Hepatocyte (in vitro differentiated cells): ENCODE data around the gene MADD. TPM values are rescaled to one million over a fixed set of nuclear protein-coding genes. Genes with fewer than 3 reads are reported as not detected.

ENCODE experiments used
- DNase-seq: peaks from one replicate; pipeline ENCODE4 v3.0.0-alpha.2; 2016; ENCODE audit warnings: low spot score
- H2AFZ ChIP-seq: fragments of 200-600 bp; sonication (generic); 2 replicates; pipeline ENCODE4 v1.6.0; 2016; ENCODE audit warnings: antibody characterized with exemption, mild to moderate bottlenecking
- H3K27ac ChIP-seq: fragments of 200-600 bp; sonication (generic); 2 replicates; pipeline ENCODE4 v1.5.1; 2016; ENCODE audit warnings: mild to moderate bottlenecking
- H3K27me3 ChIP-seq: fragments of 200-600 bp; sonication (generic); 2 replicates; pipeline ENCODE4 v1.6.1; 2016
- H3K36me3 ChIP-seq: fragments of 200-600 bp; sonication (generic); replicated peaks from 2 replicates; pipeline ENCODE4 v1.5.1; 2016; ENCODE audit warnings: low read depth; ENCODE audit not compliant: insufficient read depth
- H3K4me1 ChIP-seq: fragments of 200-600 bp; sonication (generic); 2 replicates; pipeline ENCODE4 v1.5.1; 2016; ENCODE audit warnings: mild to moderate bottlenecking, moderate library complexity; ENCODE audit not compliant: insufficient read depth
- H3K4me2 ChIP-seq: fragments of 200-600 bp; sonication (generic); 2 replicates; pipeline ENCODE4 v1.6.0; 2016
- H3K4me3 ChIP-seq: fragments of 200-600 bp; sonication (generic); 2 replicates; pipeline ENCODE4 v1.5.1; 2016; ENCODE audit warnings: mild to moderate bottlenecking
- H3K79me2 ChIP-seq: fragments of 200-600 bp; sonication (generic); 2 replicates; pipeline ENCODE4 v1.6.0; 2017; ENCODE audit warnings: mild to moderate bottlenecking
- H3K9me2 ChIP-seq: fragments of 200-600 bp; sonication (generic); replicated peaks from 2 replicates; pipeline ENCODE4 v1.6.0; 2017; ENCODE audit warnings: mild to moderate bottlenecking; ENCODE audit not compliant: insufficient read depth
- H3K9me3 ChIP-seq: fragments of 200-600 bp; sonication (generic); 2 replicates; pipeline ENCODE4 v1.5.1; 2016; ENCODE audit warnings: low read depth, mild to moderate bottlenecking
- H4K20me1 ChIP-seq: fragments of 200-600 bp; sonication (generic); 2 replicates; pipeline ENCODE4 v1.6.0; 2016; ENCODE audit warnings: mild to moderate bottlenecking; ENCODE audit not compliant: insufficient read depth, poor library complexity, severe bottlenecking
- EZH2 ChIP-seq: fragments of 200-600 bp; sonication (generic); IDR thresholded peaks from 2 replicates; pipeline ENCODE4 v1.6.1; 2016; ENCODE audit warnings: antibody characterized with exemption, mild to moderate bottlenecking, borderline replicate concordance
- EZH2phosphoT487 ChIP-seq: fragments of 200-600 bp; sonication (generic); IDR thresholded peaks from one replicate; pipeline ENCODE4 v1.6.1; 2018; ENCODE audit warnings: antibody characterized with exemption, mild to moderate bottlenecking, low read depth, moderate library complexity; ENCODE audit not compliant: unreplicated experiment, severe bottlenecking
- WGBS: methylation state at CpG from one replicate; pipeline ENCODE4 v1.1.6; 2016; ENCODE audit warnings: low lambda C conversion rate; ENCODE audit errors: missing lambda C conversion rate; 5-methylcytosine and 5-hydroxymethylcytosine counted together
- polyA plus RNA-seq: library from polyadenylated mRNA; unstranded; fragments of >200 nt; fragmentation: Nextera tagmentation; extraction: Ambion mirVana; gene quantifications from 2 replicates; pipeline ENCODE4 v1.2.1, GENCODE V29; 2016
- total RNA-seq: library from RNA; depleted of rRNA; stranded (reverse); fragments of >200 nt; gene quantifications from 2 replicates; pipeline ENCODE4 v1.2.3, GENCODE V29; 2014
- TF ChIP-seq, protein P1 (sequence below): fragments of 200-600 bp; sonication (generic); IDR thresholded peaks from 2 replicates; pipeline ENCODE4 v1.5.1; 2016; ENCODE audit warnings: antibody characterized with exemption, mild to moderate bottlenecking; ENCODE audit not compliant: poor library complexity

Gene MADD
- total and polyA plus RNA-seq, 2 experiments from 2014 or later: 17.6 to 19.1 TPM

DNA sequence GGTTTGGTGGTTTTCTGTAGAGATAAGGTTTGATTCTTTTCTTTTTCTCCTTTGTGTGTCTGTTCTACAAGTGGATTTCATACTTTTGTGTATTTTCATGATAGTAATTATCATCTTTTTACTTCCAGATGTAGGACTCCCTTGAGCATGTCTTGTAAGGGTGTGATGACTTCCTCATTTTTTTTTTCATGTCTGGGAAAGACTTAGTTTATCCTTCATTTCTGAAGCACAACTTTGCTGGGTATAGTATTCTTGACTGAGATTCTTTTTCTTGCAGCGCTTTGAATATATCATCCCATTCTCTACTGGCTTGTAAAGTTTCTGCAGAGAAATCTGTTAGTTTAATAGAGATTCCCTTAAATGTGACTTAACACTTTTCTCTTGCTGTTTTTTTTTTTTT lies 32.9 kb downstream of the MADD start:
- Histone ChIP-seq H4K20me1 (no peaks in the 10 kb centered on the region), H3K36me3 (peaks cover 6% of the 10 kb centered on the region), H3K4me2 (no peak overlapping the region), H3K9me2 (no peaks in the 10 kb centered on the region), H3K4me1 (no peaks in the 10 kb centered on the region), H3K9me3 (peaks cover 11% of the 10 kb centered on the region), H3K4me3 (no peak overlapping the region), H3K27me3 (no peaks in the 10 kb centered on the region), H3K79me2 (peaks cover 6% of the 10 kb centered on the region), H2AFZ (no peak overlapping the region), H3K27ac (no peak overlapping the region)
- DNase-seq: no peak
- WGBS: 100% methylated on average over 1 of the region's 1 CpG
- TF ChIP-seq EZH2 (no peak), EZH2phosphoT487 (no peak)
- TF ChIP-seq, protein P1, sequence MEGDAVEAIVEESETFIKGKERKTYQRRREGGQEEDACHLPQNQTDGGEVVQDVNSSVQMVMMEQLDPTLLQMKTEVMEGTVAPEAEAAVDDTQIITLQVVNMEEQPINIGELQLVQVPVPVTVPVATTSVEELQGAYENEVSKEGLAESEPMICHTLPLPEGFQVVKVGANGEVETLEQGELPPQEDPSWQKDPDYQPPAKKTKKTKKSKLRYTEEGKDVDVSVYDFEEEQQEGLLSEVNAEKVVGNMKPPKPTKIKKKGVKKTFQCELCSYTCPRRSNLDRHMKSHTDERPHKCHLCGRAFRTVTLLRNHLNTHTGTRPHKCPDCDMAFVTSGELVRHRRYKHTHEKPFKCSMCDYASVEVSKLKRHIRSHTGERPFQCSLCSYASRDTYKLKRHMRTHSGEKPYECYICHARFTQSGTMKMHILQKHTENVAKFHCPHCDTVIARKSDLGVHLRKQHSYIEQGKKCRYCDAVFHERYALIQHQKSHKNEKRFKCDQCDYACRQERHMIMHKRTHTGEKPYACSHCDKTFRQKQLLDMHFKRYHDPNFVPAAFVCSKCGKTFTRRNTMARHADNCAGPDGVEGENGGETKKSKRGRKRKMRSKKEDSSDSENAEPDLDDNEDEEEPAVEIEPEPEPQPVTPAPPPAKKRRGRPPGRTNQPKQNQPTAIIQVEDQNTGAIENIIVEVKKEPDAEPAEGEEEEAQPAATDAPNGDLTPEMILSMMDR: no peak

DNA sequence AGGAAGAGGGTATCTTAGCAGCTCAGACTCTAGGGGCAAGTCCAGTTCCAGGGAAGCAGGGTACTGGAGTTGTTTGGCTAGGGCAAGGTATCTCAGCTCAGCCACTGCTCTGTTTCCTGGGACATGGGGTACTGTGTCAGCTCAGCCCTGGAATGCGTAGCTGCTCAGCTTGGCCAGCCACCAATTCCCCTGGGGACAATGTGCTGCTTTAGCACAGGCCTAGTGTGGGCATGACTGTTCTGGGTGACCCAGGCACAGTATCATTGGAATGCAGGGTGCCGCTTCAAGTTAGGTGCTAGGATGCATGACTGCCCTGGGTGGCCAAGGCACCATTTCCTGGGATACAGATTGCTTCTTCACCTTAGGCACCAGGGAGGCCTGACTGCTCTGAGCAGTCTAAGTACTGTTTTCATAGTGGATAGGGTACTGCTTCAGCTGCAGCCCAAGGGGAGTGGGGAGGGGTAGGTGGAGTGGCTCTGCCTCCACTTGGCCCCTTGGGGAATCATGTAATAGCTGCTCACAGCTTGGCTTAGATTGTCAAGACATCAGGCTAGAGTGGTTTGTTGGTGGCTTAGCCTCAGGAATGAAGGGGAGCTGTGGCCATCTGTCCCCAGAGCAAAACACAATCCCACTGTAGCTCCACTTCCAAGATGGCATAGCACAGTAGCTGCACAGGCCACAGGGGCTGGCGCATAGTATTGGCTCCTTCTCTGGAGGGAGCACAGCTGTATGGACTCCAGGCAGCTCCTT lies 36.0 kb downstream of the MADD start:
- whole genome bisulfite sequencing: 96% methylated on average over 3 of the region's 3 CpGs

DNA sequence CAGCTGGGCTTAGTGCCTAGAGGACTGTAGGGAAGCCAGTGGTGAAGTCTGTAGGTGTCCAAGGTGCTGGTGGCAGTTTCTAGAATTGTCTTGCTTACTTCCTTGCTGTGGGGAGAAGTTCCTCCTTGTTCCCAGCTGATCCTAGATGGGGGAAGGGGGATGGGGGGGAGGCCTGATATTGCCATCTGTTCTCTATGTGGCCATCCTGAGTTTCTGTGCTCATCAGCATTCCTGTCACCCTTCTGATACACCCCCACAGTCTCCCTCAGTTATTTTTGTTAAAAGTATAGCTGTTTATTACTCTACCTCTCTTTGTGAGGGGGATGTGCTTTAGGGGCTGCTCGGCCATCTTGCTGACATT lies 36.5 kb downstream of the MADD start:
- no peaks in the 10 kb centered on the region for H3K9me2 ChIP-seq
- 41% methylated on average over 1 of the region's 1 CpG for WGBS
- H3K36me3 ChIP-seq: peaks cover 6% of the 10 kb centered on the region
- H3K4me1 ChIP-seq: no peaks in the 10 kb centered on the region
- no peak overlapping the region for H2AFZ ChIP-seq
- no peak overlapping the region for H3K4me2 ChIP-seq
- DNase-seq: no peak
- no peak overlapping the region for H3K4me3 ChIP-seq
- peaks cover 11% of the 10 kb centered on the region for H3K9me3 ChIP-seq
- no peaks in the 10 kb centered on the region for H4K20me1 ChIP-seq
- H3K79me2 ChIP-seq: peaks cover 4% of the 10 kb centered on the region
- TF ChIP-seq, protein P1: no peak
- TF ChIP-seq EZH2phosphoT487: no peak
- no peaks in the 10 kb centered on the region for H3K27me3 ChIP-seq
- H3K27ac ChIP-seq: no peak overlapping the region

More for the DNA sequence above, 36.0 kb downstream of the MADD start:
- Histone ChIP-seq H3K4me2 (no peak overlapping the region), H2AFZ (no peak overlapping the region), H3K4me3 (no peak overlapping the region), H3K27ac (no peak overlapping the region), H3K9me2 (no peaks in the 10 kb centered on the region), H3K9me3 (peaks cover 11% of the 10 kb centered on the region), H3K4me1 (no peaks in the 10 kb centered on the region), H3K79me2 (peaks cover 6% of the 10 kb centered on the region), H4K20me1 (no peaks in the 10 kb centered on the region), H3K27me3 (no peaks in the 10 kb centered on the region), H3K36me3 (peaks cover 6% of the 10 kb centered on the region)
- TF ChIP-seq, protein P1: no peak
- no peak for TF ChIP-seq EZH2
- no peak for TF ChIP-seq EZH2phosphoT487
- no peak for DNase-seq
